ENCODE data around the gene AKAP1.

DNA sequence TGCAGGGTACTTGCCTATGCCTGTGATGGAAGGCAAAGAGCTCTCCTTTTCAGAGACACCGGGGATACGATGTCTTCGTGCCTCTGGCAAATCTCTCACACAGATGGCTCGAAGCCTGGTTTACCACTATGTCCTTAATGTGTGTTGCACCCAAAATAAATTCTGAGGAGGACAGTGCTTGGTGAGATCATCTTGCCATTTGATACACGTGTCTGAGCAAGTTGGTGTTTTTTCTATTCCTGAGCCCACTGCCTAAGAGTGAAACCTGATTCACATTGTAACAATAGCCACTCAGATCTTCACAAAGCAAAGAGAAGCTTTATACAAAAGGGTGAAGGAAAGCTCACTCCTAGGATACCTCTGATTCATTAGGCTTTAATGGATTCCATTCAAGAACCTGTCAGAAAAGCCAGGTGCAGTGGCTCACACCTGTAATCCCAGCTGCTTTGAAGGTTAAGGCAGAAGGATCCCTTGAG lies 33.1 kb upstream of the AKAP1 start:
- TF ChIP-seq KAT8 (IDR thresholded peaks at IDR 0.05; ENCODE audit: low read depth) (no peak), ZBTB49 (CRISPR knock-in tag; IDR thresholded peaks at IDR 0.05; ENCODE audit: borderline replicate concordance) (no peak), KDM4B (IDR thresholded peaks at IDR 0.05; ENCODE audit: borderline replicate concordance in 2 of 2, low read depth in 1 of 2) (no peak), GTF2F1 (IDR thresholded peaks at IDR 0.05; ENCODE audit: low read depth, low read length) (no peak), ZNF76 (CRISPR knock-in tag; IDR thresholded peaks at IDR 0.05; ENCODE audit: borderline replicate concordance) (no peak)
- TF ChIP-seq, protein P1, sequence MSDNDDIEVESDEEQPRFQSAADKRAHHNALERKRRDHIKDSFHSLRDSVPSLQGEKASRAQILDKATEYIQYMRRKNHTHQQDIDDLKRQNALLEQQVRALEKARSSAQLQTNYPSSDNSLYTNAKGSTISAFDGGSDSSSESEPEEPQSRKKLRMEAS (CRISPR knock-in tag; IDR thresholded peaks at IDR 0.05) = no peak

All from K562 (cell line).